B cell (primary cell): ENCODE data around the gene FAM25A. TPM values are rescaled to one million over a fixed set of nuclear protein-coding genes. Genes with fewer than 3 reads are reported as not detected.
"Not testable (repeated sequence)": the region's sequence is repeated elsewhere in the genome, so short reads cannot be mapped to it uniquely, and the experiment has no call there.

Source experiments
- ATAC-seq: fragments of 200-7000 bp; cut with Tn5 transposase; one replicate; pipeline ENCODE4 v1.10.0; 2021; ENCODE audit warnings: low read depth, mild to moderate bottlenecking, moderate number of reproducible peaks, moderate library complexity
- CTCF ChIA-PET: fragments of 350-600 bp; sonication (Branson Sonifier 250); formaldehyde crosslinking; loops from one replicate; lab custom pipeline; 2021; ENCODE audit warnings: antibody characterized with exemption, inconsistent platforms; lab: Charles Lee
- POLR2A ChIA-PET: fragments of 350-600 bp; sonication (Branson Sonifier 250); formaldehyde crosslinking; loops from one replicate; lab custom pipeline; 2021; ENCODE audit warnings: antibody characterized with exemption; lab: Charles Lee
- DNase-seq: peaks from one replicate; pipeline ENCODE4 v3.0.0; 2013
- H2AFZ ChIP-seq: 2 replicates; pipeline ENCODE4 v1.6.1; 2012; ENCODE audit warnings: mild to moderate bottlenecking, low read depth, low read length; ENCODE audit not compliant: insufficient read depth, poor library complexity, severe bottlenecking
- H3K27ac ChIP-seq, 2 donors: 1 replicate in 1 of 2; 2 replicates in 1 of 2; pipeline ENCODE4 v1.5.1; 2012 to 2013; ENCODE audit warnings: low read length in 2 of 2, mild to moderate bottlenecking in 2 of 2, moderate library complexity in 1 of 2
- H3K27me3 ChIP-seq, 4 experiments: fragments of 200-600 bp in 1 of 4; sonication (generic) in 1 of 4; replicated peaks in 1 of 4; 1 replicate in 2 of 4; 2 replicates in 2 of 4; pipeline versions ENCODE4 v1.6.1 to v1.7.0; 2013 to 2016; ENCODE audit warnings: low read length in 3 of 4, mild to moderate bottlenecking in 2 of 4, mixed read lengths in 1 of 4, moderate library complexity in 1 of 4; ENCODE audit not compliant: insufficient read depth in 4 of 4, control insufficient read depth in 3 of 4; ENCODE audit errors: control extremely low read depth in 1 of 4
- H3K36me3 ChIP-seq, 2 experiments: replicated peaks in 1 of 2; 1 replicate in 1 of 2; 2 replicates in 1 of 2; pipeline versions ENCODE4 v1.6.1 to v1.7.1; 2013; ENCODE audit warnings: low read length in 1 of 2; ENCODE audit not compliant: insufficient read depth in 2 of 2, control insufficient read depth in 1 of 2; ENCODE audit errors: control extremely low read depth in 1 of 2, extremely low read depth in 1 of 2
- H3K4me1 ChIP-seq, 2 donors: fragments of 200-600 bp in 1 of 2; sonication (generic) in 1 of 2; 1 replicate in 1 of 2; 2 replicates in 1 of 2; pipeline versions ENCODE4 v1.5.1 to v1.6.1; 2013 to 2017; ENCODE audit warnings: low read length in 2 of 2; ENCODE audit not compliant: control insufficient read depth in 2 of 2, insufficient read depth in 2 of 2
- H3K4me2 ChIP-seq: replicated peaks from 2 replicates; pipeline ENCODE3; 2012; ENCODE audit warnings: mild to moderate bottlenecking, low read depth, low read length; ENCODE audit not compliant: poor library complexity, severe bottlenecking
- H3K4me3 ChIP-seq, 5 experiments: fragments of 200-600 bp in 1 of 5; sonication (generic) in 1 of 5; 1 replicate in 3 of 5; 2 replicates in 2 of 5; pipeline versions ENCODE4 v1.5.1 to v1.7.0; 2011 to 2016; ENCODE audit warnings: low read length in 4 of 5, mild to moderate bottlenecking in 4 of 5, low read depth in 2 of 5, control low read depth in 1 of 5, moderate library complexity in 1 of 5; ENCODE audit not compliant: insufficient read depth in 1 of 5; ENCODE audit errors: control extremely low read depth in 1 of 5, extremely low read depth in 1 of 5
- H3K79me2 ChIP-seq: fragments of 200-600 bp; sonication (generic); one replicate; pipeline ENCODE4 v1.6.0; 2016; ENCODE audit warnings: low read length; ENCODE audit not compliant: control insufficient read depth, insufficient read depth
- H3K9ac ChIP-seq: fragments of 200-600 bp; sonication (generic); 2 replicates; pipeline ENCODE4 v1.6.1; 2017; ENCODE audit warnings: mild to moderate bottlenecking, low read length, moderate library complexity
- H3K9me3 ChIP-seq, 3 donors: one replicate each; pipeline versions ENCODE4 v1.6.1 to v1.7.1; 2013; ENCODE audit warnings: low read length in 2 of 3; ENCODE audit not compliant: control insufficient read depth in 2 of 3, insufficient read depth in 1 of 3; ENCODE audit errors: control extremely low read depth in 1 of 3
- H4K20me1 ChIP-seq: 2 replicates; pipeline ENCODE4 v1.6.0; 2012; ENCODE audit warnings: mild to moderate bottlenecking, low read length; ENCODE audit not compliant: insufficient read depth, control insufficient read depth, poor library complexity, severe bottlenecking
- H3K27ac Mint-ChIP-seq: one replicate; pipeline ENCODE4 v1.8.0; 2021; ENCODE audit warnings: mixed read lengths
- H3K27me3 Mint-ChIP-seq: one replicate; pipeline ENCODE4 v1.8.0; 2021; ENCODE audit warnings: mixed read lengths
- H3K4me1 Mint-ChIP-seq: one replicate; pipeline ENCODE4 v1.8.0; 2021; ENCODE audit warnings: mixed read lengths
- H3K4me3 Mint-ChIP-seq: one replicate; pipeline ENCODE4 v1.8.0; 2021; ENCODE audit warnings: mixed read lengths
- H3K9me3 Mint-ChIP-seq: one replicate; pipeline ENCODE4 v1.8.0; 2022; ENCODE audit warnings: mixed read lengths; ENCODE audit not compliant: insufficient read depth
- WGBS: methylation state at CpG from one replicate; pipeline ENCODE4 v1.1.5; 2013; ENCODE audit warnings: missing lambda C conversion rate; ENCODE audit not compliant: insufficient coverage; 5-methylcytosine and 5-hydroxymethylcytosine counted together
- intact Hi-C: fragments of 100-400 bp; cut with micrococcal nuclease; formaldehyde crosslinking; loops from one replicate; pipeline ENCODE4 v1.10.0; 2022
- polyA plus RNA-seq: library from polyadenylated mRNA; depleted of rRNA; stranded (reverse); fragments of >200 nt; gene quantifications from 2 replicates; pipeline ENCODE4 v1.2.3, GENCODE V29; 2012
- total RNA-seq, 2 donors: library from RNA; stranded (reverse); fragments of 120-200 nt in 1 of 2; gene quantifications; 1 replicate in 1 of 2; 2 replicates in 1 of 2; pipeline versions ENCODE4 v1.2.3 to v1.2.4, GENCODE V29; 2013 to 2022

The FAM25A gene
- total and polyA plus RNA-seq, 2 donors (not counting 1 experiment from before 2014, with no cell fraction given), result not detected

DNA sequence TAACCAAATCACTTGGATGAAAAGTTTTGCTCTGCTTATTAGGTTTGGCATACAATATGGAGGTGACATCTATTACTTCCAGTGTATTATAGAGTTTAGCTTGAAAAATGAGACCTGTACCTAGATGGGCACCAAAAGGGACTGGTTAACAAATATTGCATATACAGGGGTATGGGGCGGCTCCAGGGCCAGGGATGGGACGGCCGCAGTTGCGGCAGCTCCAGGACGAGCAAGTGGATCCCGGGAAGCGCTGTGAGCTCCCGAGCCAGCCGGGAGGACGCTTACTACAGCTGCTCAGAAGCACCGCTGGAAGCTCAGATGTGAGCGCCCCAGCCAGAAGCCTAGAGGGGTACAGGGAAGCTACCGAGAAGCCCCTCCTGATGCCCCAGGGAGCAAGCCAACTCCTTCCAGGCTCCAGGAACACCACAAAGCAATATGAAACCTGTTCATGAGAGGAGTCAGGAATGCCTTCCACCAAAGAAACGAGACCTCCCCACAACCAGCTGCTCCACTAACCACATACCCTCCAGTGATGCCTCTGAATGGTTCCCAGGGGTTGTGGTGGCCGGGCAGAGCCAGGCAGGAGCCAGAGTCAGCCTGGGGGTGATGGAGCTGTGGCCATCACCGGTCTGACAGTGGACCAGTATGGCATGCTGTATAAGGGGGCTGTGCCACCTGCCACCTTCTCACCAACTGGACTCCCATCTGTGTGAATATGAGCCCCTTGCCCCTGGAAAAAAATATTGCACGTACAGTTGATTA is 6.8 kb downstream of the FAM25A start:
- WGBS, result 96% methylated on average over 8 of the region's 17 CpGs
- DNase-seq, H3K27ac Mint-ChIP-seq, ATAC-seq, H3K4me1 Mint-ChIP-seq, H4K20me1 ChIP-seq, H3K4me3 ChIP-seq, H3K27me3 ChIP-seq, H3K27ac ChIP-seq, CTCF ChIA-PET, H3K9ac ChIP-seq, H3K4me1 ChIP-seq, intact Hi-C loops, POLR2A ChIA-PET, H3K9me3 ChIP-seq, H3K9me3 Mint-ChIP-seq, H2AFZ ChIP-seq, H3K36me3 ChIP-seq, H3K79me2 ChIP-seq, H3K4me3 Mint-ChIP-seq, H3K27me3 Mint-ChIP-seq, H3K4me2 ChIP-seq: not testable (repeated sequence)

DNA sequence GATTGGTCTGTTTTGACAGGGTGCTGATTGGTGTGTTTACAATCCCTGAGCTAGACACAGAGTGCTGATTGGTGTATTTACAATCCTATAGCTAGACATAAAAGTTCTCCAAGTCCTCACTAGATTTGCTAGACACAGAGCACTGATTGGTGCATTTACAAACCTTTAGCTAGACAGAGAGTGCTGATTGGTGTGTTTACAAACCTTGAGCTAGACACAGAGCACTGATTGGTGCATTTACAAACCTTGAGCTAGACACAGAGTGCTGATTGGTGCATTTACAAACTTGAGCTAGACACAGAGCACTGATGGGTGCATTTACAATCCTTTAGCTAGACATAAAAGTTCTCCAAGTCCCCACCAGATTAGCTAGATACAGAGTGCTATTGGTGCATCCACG is 10.3 kb downstream of the FAM25A start:
- H3K27me3 Mint-ChIP-seq, H3K27me3 ChIP-seq, intact Hi-C loops, ATAC-seq, H3K9ac ChIP-seq, H4K20me1 ChIP-seq, H3K79me2 ChIP-seq, H2AFZ ChIP-seq, H3K4me1 ChIP-seq, POLR2A ChIA-PET, H3K4me1 Mint-ChIP-seq, H3K27ac Mint-ChIP-seq, H3K4me2 ChIP-seq, H3K4me3 ChIP-seq, DNase-seq, H3K36me3 ChIP-seq, CTCF ChIA-PET, H3K27ac ChIP-seq, H3K9me3 ChIP-seq, H3K4me3 Mint-ChIP-seq, H3K9me3 Mint-ChIP-seq: not testable (repeated sequence)
- WGBS, result 58% methylated on average over 1 of the region's 1 CpG
